ENCODE measurements around the gene SPN.

GRCh38 chr16:29676989-29677785, 14.1 kb downstream of the SPN start:
- no peak for TF ChIP-seq POLR2A (IDR thresholded peaks at IDR 0.05)
- no peak for TF ChIP-seq CTCF (IDR thresholded peaks at IDR 0.05)
